NT2/D1 (cell line): Measurements from ENCODE around the gene ZNF43.

Experiments
- DNase-seq: peaks from one replicate; pipeline ENCODE4 v3.0.0-alpha.2; 2011; ENCODE audit warnings: low read depth, low spot score
- H3K27me3 ChIP-seq: 2 replicates; pipeline ENCODE4 v1.6.0; 2011; ENCODE audit warnings: mild to moderate bottlenecking; ENCODE audit not compliant: insufficient read length, insufficient read depth
- H3K36me3 ChIP-seq: 2 replicates; pipeline ENCODE4 v1.6.1; 2011; ENCODE audit warnings: mild to moderate bottlenecking, low read length, mixed read lengths; ENCODE audit not compliant: insufficient read depth, insufficient read length
- H3K4me1 ChIP-seq: 2 replicates; pipeline ENCODE4 v1.5.1; 2011; ENCODE audit not compliant: insufficient read depth, insufficient read length
- H3K4me3 ChIP-seq: 2 replicates; pipeline ENCODE4 v1.5.1; 2011; ENCODE audit warnings: low read depth; ENCODE audit not compliant: insufficient read length
- H3K9ac ChIP-seq: 2 replicates; pipeline ENCODE4 v1.6.0; 2011; ENCODE audit warnings: low read depth; ENCODE audit not compliant: insufficient read length
- H3K9me3 ChIP-seq: 2 replicates; pipeline ENCODE4 v1.5.1; 2011; ENCODE audit warnings: mild to moderate bottlenecking, low read length; ENCODE audit not compliant: insufficient read depth
- SUZ12 ChIP-seq: IDR thresholded peaks from 2 replicates; pipeline ENCODE4 v1.6.1; 2011; ENCODE audit not compliant: insufficient read length, insufficient read depth; ENCODE audit errors: extremely low read depth
- YY1 ChIP-seq: IDR thresholded peaks from 2 replicates; pipeline ENCODE4 v1.6.1; 2011; ENCODE audit not compliant: insufficient read length, insufficient read depth
- ZNF274 ChIP-seq: IDR thresholded peaks from 2 replicates; pipeline ENCODE4 v1.6.1; 2011; ENCODE audit warnings: mild to moderate bottlenecking, low read depth, low read length

The ZNF43 gene

GRCh38 chr19:21856773-21857514 lies 21.0 kb upstream of the ZNF43 start:
- no peak overlapping the region for H3K9ac ChIP-seq
- TF ChIP-seq YY1 = no peak
- no peak for TF ChIP-seq SUZ12
- no peak for TF ChIP-seq ZNF274
- no peaks in the 10 kb centered on the region for H3K36me3 ChIP-seq
- H3K9me3 ChIP-seq = peaks cover 29% of the 10 kb centered on the region; the same call in 1 of the 2 replicates
- DNase-seq = no peak
- H3K27me3 ChIP-seq = no peaks in the 10 kb centered on the region
- H3K4me1 ChIP-seq = peaks cover 2% of the 10 kb centered on the region
- H3K4me3 ChIP-seq = no peak overlapping the region

- peak overlapping the region; percentile 99 for H3K4me3 ChIP-seq
- H3K27me3 ChIP-seq = no peaks in the 10 kb centered on the region
- no peaks in the 10 kb centered on the region for H3K4me1 ChIP-seq
- TF ChIP-seq ZNF274 (no peak), YY1 (peak; percentile 57)
- peak; percentile 95 for DNase-seq
- H3K9ac ChIP-seq = peak overlapping the region; percentile 95
- peaks cover 42% of the 10 kb centered on the region for H3K36me3 ChIP-seq
- H3K9me3 ChIP-seq = no peaks in the 10 kb centered on the region
Observed at GRCh38 chr19:21851596-21852345, 15.8 kb upstream of the ZNF43 start.

- Histone ChIP-seq H3K27me3 (no peaks in the 10 kb centered on the region), H3K9ac (peak overlapping the region; percentile 59), H3K9me3 (no peaks in the 10 kb centered on the region), H3K4me1 (no peaks in the 10 kb centered on the region), H3K4me3 (peak overlapping the region; percentile 99), H3K36me3 (peaks cover 52% of the 10 kb centered on the region)
- no peak for DNase-seq
- TF ChIP-seq ZNF274 (no peak), YY1 (no peak)
Observed at GRCh38 chr19:21850656-21851255, 14.8 kb upstream of the ZNF43 start.

GRCh38 chr19:21848706-21849105 lies 12.7 kb upstream of the ZNF43 start:
- Histone ChIP-seq H3K27me3 (no peaks in the 10 kb centered on the region), H3K9me3 (no peaks in the 10 kb centered on the region), H3K9ac (no peak overlapping the region), H3K36me3 (peaks cover 70% of the 10 kb centered on the region), H3K4me3 (no peak overlapping the region), H3K4me1 (no peaks in the 10 kb centered on the region)
- no peak for DNase-seq
- TF ChIP-seq SUZ12 (no peak), YY1 (no peak), ZNF274 (no peak)

GRCh38 chr19:21843081-21843480 lies 7.1 kb upstream of the ZNF43 start:
- H3K36me3 ChIP-seq = peaks cover 93% of the 10 kb centered on the region
- TF ChIP-seq SUZ12 (no peak), YY1 (no peak), ZNF274 (no peak)
- H3K27me3 ChIP-seq = no peaks in the 10 kb centered on the region

GRCh38 chr19:21841488-21842097 lies 5.6 kb upstream of the ZNF43 start:
- H3K36me3 ChIP-seq = peaks cover 85% of the 10 kb centered on the region
- H3K27me3 ChIP-seq = no peaks in the 10 kb centered on the region
- no peak overlapping the region for H3K9ac ChIP-seq
- H3K9me3 ChIP-seq = no peaks in the 10 kb centered on the region
- DNase-seq = no peak
- H3K4me3 ChIP-seq = no peak overlapping the region
- no peaks in the 10 kb centered on the region for H3K4me1 ChIP-seq
- no peak for TF ChIP-seq ZNF274
- no peak for TF ChIP-seq SUZ12
- TF ChIP-seq YY1 = no peak

More at GRCh38 chr19:21843081-21843480, 7.1 kb upstream of the ZNF43 start:
- Histone ChIP-seq H3K4me1 (no peaks in the 10 kb centered on the region), H3K9ac (no peak overlapping the region), H3K9me3 (no peaks in the 10 kb centered on the region), H3K4me3 (no peak overlapping the region)
- DNase-seq = no peak

- H3K9me3 ChIP-seq = no peaks in the 10 kb centered on the region
- H3K9ac ChIP-seq = no peak overlapping the region
- no peak for DNase-seq
- H3K27me3 ChIP-seq = no peaks in the 10 kb centered on the region
- TF ChIP-seq SUZ12 = no peak
- no peak for TF ChIP-seq YY1
- TF ChIP-seq ZNF274 = no peak
- peaks cover 80% of the 10 kb centered on the region for H3K36me3 ChIP-seq
- no peaks in the 10 kb centered on the region for H3K4me1 ChIP-seq
- no peak overlapping the region for H3K4me3 ChIP-seq
Observed at GRCh38 chr19:21841081-21841480, 5.1 kb upstream of the ZNF43 start.
